SK-N-SH treated with all-trans-retinoic acid at 6 μM for 48 hours (cell line): ENCODE data around the gene MVD.
"Not testable (repeated sequence)": the region's sequence is repeated elsewhere in the genome, so short reads cannot be mapped to it uniquely, and the experiment has no call there.

ENCODE experiments used
- ATAC-seq: fragments of 200-7000 bp; cut with Tn5 transposase; 3 replicates; pipeline ENCODE4 v1.9.1; 2020; ENCODE audit warnings: mild to moderate bottlenecking, moderate library complexity
- ARNTL ChIP-seq: fragments of 450-650 bp; formaldehyde crosslinking; IDR thresholded peaks from 2 replicates; pipeline ENCODE4 v1.5.0; 2020; ENCODE audit warnings: low read depth, mild to moderate bottlenecking, moderate library complexity, borderline replicate concordance
- BACH2 ChIP-seq: fragments of 250-450 bp; sonication (Bioruptor Pico); IDR thresholded peaks from 2 replicates; pipeline ENCODE4 v1.9.0; 2021; ENCODE audit warnings: mild to moderate bottlenecking, borderline replicate concordance
- CREB5 ChIP-seq: fragments of 250-450 bp; sonication (Bioruptor Pico); IDR thresholded peaks from 2 replicates; pipeline ENCODE4 v1.5.1; 2020; ENCODE audit warnings: low read depth, mild to moderate bottlenecking, moderate library complexity
- CSDC2 ChIP-seq: fragments of 250-450 bp; sonication (Bioruptor Pico); IDR thresholded peaks from 2 replicates; pipeline ENCODE4 v1.5.0; 2020; ENCODE audit warnings: mild to moderate bottlenecking, moderate library complexity
- CSRNP3 ChIP-seq: fragments of 250-450 bp; sonication (Bioruptor Pico); IDR thresholded peaks from 2 replicates; pipeline ENCODE4 v1.5.1; 2021; ENCODE audit warnings: mild to moderate bottlenecking, moderate library complexity
- ESRRG ChIP-seq: fragments of 250-450 bp; sonication (Bioruptor Pico); IDR thresholded peaks from 2 replicates; pipeline ENCODE4 v1.6.1; 2021; ENCODE audit warnings: mild to moderate bottlenecking
- GLIS3 ChIP-seq: fragments of 250-450 bp; sonication (Bioruptor Pico); IDR thresholded peaks from 2 replicates; pipeline ENCODE4 v1.5.0; 2020; ENCODE audit warnings: mild to moderate bottlenecking, moderate library complexity
- OSR1 ChIP-seq: fragments of 250-450 bp; sonication (Bioruptor Pico); IDR thresholded peaks from 2 replicates; pipeline ENCODE4 v1.8.0; 2022; ENCODE audit warnings: moderate library complexity, mild to moderate bottlenecking, inconsistent platforms
- RARB ChIP-seq: fragments of 250-450 bp; sonication (Bioruptor Pico); IDR thresholded peaks from 2 replicates; pipeline ENCODE4 v1.8.0; 2021; ENCODE audit warnings: mild to moderate bottlenecking, moderate library complexity
- SNAI2 ChIP-seq: fragments of 250-450 bp; sonication (Bioruptor Pico); IDR thresholded peaks from 2 replicates; pipeline ENCODE4 v1.5.0; 2020; ENCODE audit warnings: mild to moderate bottlenecking, moderate library complexity
- TOX ChIP-seq: fragments of 250-450 bp; sonication (Bioruptor Pico); IDR thresholded peaks from 2 replicates; pipeline ENCODE4 v1.8.0; 2021; ENCODE audit warnings: mild to moderate bottlenecking, moderate library complexity, borderline replicate concordance
- ZC3H10 ChIP-seq: fragments of 250-450 bp; sonication (Bioruptor Pico); IDR thresholded peaks from 2 replicates; pipeline ENCODE4 v1.5.1; 2021; ENCODE audit warnings: mild to moderate bottlenecking, moderate library complexity
- ZFP3 ChIP-seq: fragments of 250-450 bp; sonication (Bioruptor Pico); IDR thresholded peaks from 2 replicates; pipeline ENCODE4 v1.5.0; 2020; ENCODE audit warnings: mild to moderate bottlenecking, moderate library complexity
- ZNF565 ChIP-seq: fragments of 450-650 bp; formaldehyde crosslinking; conservative IDR thresholded peaks from 2 replicates; pipeline ENCODE4 v1.5.0; 2020; ENCODE audit warnings: low read depth, mild to moderate bottlenecking, moderate library complexity
- ZNF70 ChIP-seq: fragments of 450-650 bp; formaldehyde crosslinking; IDR thresholded peaks from 2 replicates; pipeline ENCODE4 v1.5.0; 2020; ENCODE audit warnings: mild to moderate bottlenecking, moderate library complexity
- ZNF8 ChIP-seq: fragments of 450-650 bp; formaldehyde crosslinking; IDR thresholded peaks from 2 replicates; pipeline ENCODE4 v1.5.0; 2020; ENCODE audit warnings: mild to moderate bottlenecking, moderate library complexity
- TF ChIP-seq, protein P1 (sequence below): fragments of 250-450 bp; sonication (Bioruptor Pico); IDR thresholded peaks from 2 replicates; pipeline ENCODE4 v1.8.0; 2021; ENCODE audit warnings: low read depth, mild to moderate bottlenecking, moderate library complexity, borderline replicate concordance
- TF ChIP-seq, protein P2 (sequence below): fragments of 250-450 bp; sonication (Bioruptor Pico); IDR thresholded peaks from 2 replicates; pipeline ENCODE4 v1.8.0; 2020; ENCODE audit warnings: mild to moderate bottlenecking, moderate library complexity, borderline replicate concordance

MVD gene

GRCh38 chr16:88672776-88673175 is 9.9 kb upstream of the MVD start:
- ATAC-seq: peak; percentile 80
- TF ChIP-seq RARB (CRISPR knock-in tag) (no peak), CSRNP3 (CRISPR knock-in tag) (no peak), SNAI2 (CRISPR knock-in tag) (no peak), ZNF565 (no peak), CSDC2 (CRISPR knock-in tag) (no peak), CREB5 (no peak), ZC3H10 (no peak), ESRRG (CRISPR knock-in tag) (no peak), OSR1 (CRISPR knock-in tag) (no peak)
- TF ChIP-seq, protein P1, sequence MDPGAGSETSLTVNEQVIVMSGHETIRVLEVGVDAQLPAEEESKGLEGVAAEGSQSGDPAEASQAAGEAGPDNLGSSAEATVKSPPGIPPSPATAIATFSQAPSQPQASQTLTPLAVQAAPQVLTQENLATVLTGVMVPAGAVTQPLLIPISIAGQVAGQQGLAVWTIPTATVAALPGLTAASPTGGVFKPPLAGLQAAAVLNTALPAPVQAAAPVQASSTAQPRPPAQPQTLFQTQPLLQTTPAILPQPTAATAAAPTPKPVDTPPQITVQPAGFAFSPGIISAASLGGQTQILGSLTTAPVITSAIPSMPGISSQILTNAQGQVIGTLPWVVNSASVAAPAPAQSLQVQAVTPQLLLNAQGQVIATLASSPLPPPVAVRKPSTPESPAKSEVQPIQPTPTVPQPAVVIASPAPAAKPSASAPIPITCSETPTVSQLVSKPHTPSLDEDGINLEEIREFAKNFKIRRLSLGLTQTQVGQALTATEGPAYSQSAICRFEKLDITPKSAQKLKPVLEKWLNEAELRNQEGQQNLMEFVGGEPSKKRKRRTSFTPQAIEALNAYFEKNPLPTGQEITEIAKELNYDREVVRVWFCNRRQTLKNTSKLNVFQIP (CRISPR knock-in tag): no peak

GRCh38 chr16:88671806-88672205 is 8.9 kb upstream of the MVD start:
- no peak for TF ChIP-seq ZFP3 (CRISPR knock-in tag)
- TF ChIP-seq BACH2 (CRISPR knock-in tag): no peak
- TF ChIP-seq, protein P1 (CRISPR knock-in tag): no peak
- no peak for TF ChIP-seq ZNF70 (CRISPR knock-in tag)
- TF ChIP-seq CREB5: no peak
- no peak for TF ChIP-seq ARNTL (CRISPR knock-in tag)
- no peak for TF ChIP-seq ZNF8 (CRISPR knock-in tag)
- TF ChIP-seq GLIS3 (CRISPR knock-in tag): no peak

GRCh38 chr16:88669980-88670379 is 7.1 kb upstream of the MVD start:
- no peak for ATAC-seq
- TF ChIP-seq ZC3H10 (no peak), GLIS3 (CRISPR knock-in tag) (no peak), CSRNP3 (CRISPR knock-in tag) (no peak), ZNF8 (CRISPR knock-in tag) (no peak), TOX (CRISPR knock-in tag) (no peak), CSDC2 (CRISPR knock-in tag) (no peak), ARNTL (CRISPR knock-in tag) (no peak), ZNF70 (CRISPR knock-in tag) (no peak)
- TF ChIP-seq, protein P1 (CRISPR knock-in tag): no peak
- TF ChIP-seq, protein P2, sequence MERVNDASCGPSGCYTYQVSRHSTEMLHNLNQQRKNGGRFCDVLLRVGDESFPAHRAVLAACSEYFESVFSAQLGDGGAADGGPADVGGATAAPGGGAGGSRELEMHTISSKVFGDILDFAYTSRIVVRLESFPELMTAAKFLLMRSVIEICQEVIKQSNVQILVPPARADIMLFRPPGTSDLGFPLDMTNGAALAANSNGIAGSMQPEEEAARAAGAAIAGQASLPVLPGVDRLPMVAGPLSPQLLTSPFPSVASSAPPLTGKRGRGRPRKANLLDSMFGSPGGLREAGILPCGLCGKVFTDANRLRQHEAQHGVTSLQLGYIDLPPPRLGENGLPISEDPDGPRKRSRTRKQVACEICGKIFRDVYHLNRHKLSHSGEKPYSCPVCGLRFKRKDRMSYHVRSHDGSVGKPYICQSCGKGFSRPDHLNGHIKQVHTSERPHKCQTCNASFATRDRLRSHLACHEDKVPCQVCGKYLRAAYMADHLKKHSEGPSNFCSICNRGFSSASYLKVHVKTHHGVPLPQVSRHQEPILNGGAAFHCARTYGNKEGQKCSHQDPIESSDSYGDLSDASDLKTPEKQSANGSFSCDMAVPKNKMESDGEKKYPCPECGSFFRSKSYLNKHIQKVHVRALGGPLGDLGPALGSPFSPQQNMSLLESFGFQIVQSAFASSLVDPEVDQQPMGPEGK (CRISPR knock-in tag): no peak

More at GRCh38 chr16:88671806-88672205, 8.9 kb upstream of the MVD start:
- no peak for ATAC-seq

DNA sequence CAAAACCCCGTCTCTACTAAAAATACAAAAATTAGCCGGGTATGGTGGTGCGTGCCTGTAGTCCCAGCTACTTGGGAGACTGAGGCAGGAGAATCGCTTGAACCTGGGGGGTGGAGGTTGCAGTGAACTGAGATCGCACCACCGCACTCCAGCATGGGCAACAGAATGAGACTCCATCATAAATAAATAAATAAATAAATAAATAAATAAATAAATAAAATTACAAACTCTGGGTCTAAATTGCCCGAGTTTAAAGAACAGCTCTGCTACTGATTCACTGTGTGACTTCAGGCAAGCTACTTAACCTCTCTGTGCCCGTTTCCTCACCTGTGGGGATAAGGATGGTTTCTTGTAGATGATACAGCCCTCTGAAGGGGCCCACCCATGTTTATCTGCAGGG is 6.6 kb upstream of the MVD start:
- ATAC-seq: not testable (repeated sequence)
